ENCODE results near the gene SCAF1. TPM values are rescaled to one million over a fixed set of nuclear protein-coding genes. Genes with fewer than 3 reads are reported as not detected.

The SCAF1 gene
- total and polyA plus RNA-seq, 9 of the 15 experiments (the other 6 are each of a cell fraction or from before 2014, with no cell fraction given), result 0.20 to 79.0 (median 4.9) TPM

DNA sequence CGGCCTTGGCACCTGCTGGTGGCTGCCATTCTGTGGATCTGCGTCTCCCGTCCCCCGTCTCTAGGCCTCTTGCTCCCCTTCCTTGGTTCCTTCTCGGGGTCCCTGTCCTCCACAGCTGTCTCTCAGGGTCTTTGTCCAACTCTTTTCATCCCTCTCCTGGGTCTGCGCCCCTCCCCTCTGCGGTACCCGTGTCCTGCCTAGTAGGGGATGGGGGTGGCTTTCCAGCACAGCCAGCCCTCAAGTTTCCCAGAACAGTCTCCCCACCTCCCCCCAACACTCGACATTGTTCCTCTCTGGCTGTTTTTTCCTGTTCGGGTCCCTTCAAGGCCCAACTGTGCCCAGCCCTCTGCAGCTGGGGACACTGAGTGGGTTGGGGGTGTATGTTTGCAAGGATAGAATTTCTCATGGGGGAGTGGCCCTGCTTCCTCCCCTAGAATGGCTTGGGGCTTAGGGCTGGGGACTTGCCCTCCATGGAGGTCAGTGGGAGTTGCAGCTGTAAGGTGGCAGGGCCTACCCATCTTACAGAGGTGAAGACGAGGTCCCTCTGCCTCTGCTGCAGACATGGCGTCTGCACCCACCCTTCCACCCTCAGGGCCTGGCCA lies 46.6 kb downstream of the SCAF1 start:
- no peak for FAIRE-seq
- peak overlapping the region in 1 of 2 experiments; percentile 36; a peak in 2 of 4 replicates for H3K9ac ChIP-seq (ENCODE audit: insufficient read depth in 1 of 2, low read depth in 2 of 2, low read length in 2 of 2)
- DNase-seq (ENCODE audit: extremely low read depth in 1 of 4, low spot score in 3 of 4), result no peak
- WGBS (ENCODE audit: insufficient coverage, low coverage, missing lambda C conversion rate), result 79% methylated on average over 6 of the region's 12 CpGs
- ChIA-PET CTCF (ENCODE audit: low intra/inter-chr PET ratio) (no interaction called here), POLR2A (interaction anchor here (0.9 to 1.9 kb wide), 3 partner anchors 10 to 12 kb away, joined by 3 to 9 read pairs (median 4); partner anchors contain the start of gene PRMT1)
- in situ Hi-C loops (cut with MboI) (no loop called here), intact Hi-C loops (cut with micrococcal nuclease) (no loop called here)
- peaks cover 58% of the 10 kb centered on the region; the same call in 2 of the 3 replicates for H3K36me3 ChIP-seq (ENCODE audit: control insufficient read depth, insufficient read depth, low read length)
- no peaks in the 10 kb centered on the region for H3K9me3 ChIP-seq (replicated peaks; ENCODE audit: control insufficient read depth, insufficient read depth, low read depth, low read length)
- TF ChIP-seq BMI1 (IDR thresholded peaks at IDR 0.05; ENCODE audit: low read length), result no peak
- no peak for TF ChIP-seq SRSF3 (IDR thresholded peaks at IDR 0.05; ENCODE audit: insufficient read depth, low read length)
- no peak for TF ChIP-seq KLF6 (CRISPR knock-in tag; IDR thresholded peaks at IDR 0.05; ENCODE audit: borderline replicate concordance)
- TF ChIP-seq POLR2A (conservative IDR thresholded peaks at IDR 0.05), result peak; percentile 53; the same call in 1 of the 2 replicates
- no peak for TF ChIP-seq BCL6 (CRISPR knock-in tag; IDR thresholded peaks at IDR 0.05)
- TF ChIP-seq POLR2B (IDR thresholded peaks at IDR 0.05; ENCODE audit: low read depth, partially characterized antibody), result no peak
- no peak for TF ChIP-seq XRCC4 (IDR thresholded peaks at IDR 0.05; ENCODE audit: extremely low read depth, insufficient read depth, insufficient read length)
- peaks cover 0 to 71% of the 10 kb centered on the region in 2 experiments; a peak in 2 of 5 replicates for H3K4me1 ChIP-seq (replicated peaks in 1 of 2; ENCODE audit: control insufficient read depth in 2 of 2, insufficient read depth in 2 of 2, low read length in 2 of 2)
- no peaks in the 10 kb centered on the region for H3K9me1 ChIP-seq (ENCODE audit: control insufficient read depth, insufficient read depth, low read length)
- BruUV-seq (replicated peaks), result no TSS peak
- H3K27ac ChIP-seq (ENCODE audit: extremely low read depth, low read depth, low read length), result no peak overlapping the region
- H3K79me2 ChIP-seq (ENCODE audit: control insufficient read depth, insufficient read depth, low read length), result peaks cover 2% of the 10 kb centered on the region; the same call in 1 of the 3 replicates
- no peaks in the 10 kb centered on the region; the same call in 1 of the 2 replicates for H4K20me1 ChIP-seq (replicated peaks; ENCODE audit: control insufficient read depth, insufficient read depth, low read length)
- no peak overlapping the region for H3K4me3 ChIP-seq
- no peak overlapping the region for H3K4me2 ChIP-seq (ENCODE audit: insufficient read depth, low read length)
- H3K27me3 ChIP-seq (ENCODE audit: control insufficient read depth in 2 of 2, insufficient read depth in 2 of 2, low read length in 2 of 2), result no peaks in the 10 kb centered on the region
- no peak; the same call in 2 of the 3 replicates for ATAC-seq
- no peak overlapping the region for H2AFZ ChIP-seq (ENCODE audit: low read depth, low read length)

Measured in K562 (cell line).